ENCODE results near the gene POLR3E.
"Not testable (repeated sequence)": the region's sequence is repeated elsewhere in the genome, so short reads cannot be mapped to it uniquely, and the experiment has no call there.

GRCh38 chr16:22301423-22301822, 4.2 kb downstream of the POLR3E start:
- not testable (repeated sequence) for TF ChIP-seq CTCF, POLR2A, POLR2AphosphoS5 (IDR thresholded peaks at IDR 0.05)

Measured in transverse colon (tissue), 4 donors.